HG03097 (cell line): ENCODE data around the gene CCDC9B.

ENCODE experiments used
- ATAC-seq: cut with Tn5 transposase; IDR thresholded peaks from one replicate; pipeline ENCODE4 v1.9.1; 2021; ENCODE audit not compliant: unreplicated experiment, low FRiP score

The CCDC9B gene

GRCh38 chr15:40310993-40311392, 29.7 kb downstream of the CCDC9B start:
- no peak for ATAC-seq

GRCh38 chr15:40310001-40310959, 30.5 kb downstream of the CCDC9B start:
- ATAC-seq: no peak

- ATAC-seq: no peak
These were observed 31.3 kb downstream of the CCDC9B start for GRCh38 chr15:40309344-40309862.

GRCh38 chr15:40307421-40308211, 33.1 kb downstream of the CCDC9B start, which contains the start of gene PLCB2:
PLCB2 (minus strand) TSS chr15:40307935; CDS start chr15:40307672, 263 bp downstream.
- peak; percentile 43 for ATAC-seq

- no peak for ATAC-seq
These were observed 33.8 kb downstream of the CCDC9B start for GRCh38 chr15:40306908-40307307.

GRCh38 chr15:40306371-40306770, 34.4 kb downstream of the CCDC9B start:
- ATAC-seq: no peak

- ATAC-seq: no peak
These were observed 35.5 kb downstream of the CCDC9B start for GRCh38 chr15:40305281-40305680.

- ATAC-seq: no peak
These were observed 37.2 kb downstream of the CCDC9B start for GRCh38 chr15:40303576-40303975.

GRCh38 chr15:40302981-40303380, 37.8 kb downstream of the CCDC9B start:
- no peak for ATAC-seq

GRCh38 chr15:40302288-40302886, 38.4 kb downstream of the CCDC9B start:
- no peak for ATAC-seq

- no peak for ATAC-seq
These were observed 39.1 kb downstream of the CCDC9B start for GRCh38 chr15:40301467-40302179.

- ATAC-seq: no peak
These were observed 40.0 kb downstream of the CCDC9B start for GRCh38 chr15:40300771-40301170.

GRCh38 chr15:40300367-40300766, 40.4 kb downstream of the CCDC9B start:
- no peak for ATAC-seq

- no peak for ATAC-seq
These were observed 42.4 kb downstream of the CCDC9B start for GRCh38 chr15:40298216-40298935.

- no peak for ATAC-seq
These were observed 43.4 kb downstream of the CCDC9B start for GRCh38 chr15:40297356-40297755.

- ATAC-seq: no peak
These were observed 44.0 kb downstream of the CCDC9B start for GRCh38 chr15:40296561-40297230.

GRCh38 chr15:40295877-40296560, 44.7 kb downstream of the CCDC9B start:
- ATAC-seq: no peak

GRCh38 chr15:40295297-40295696, 45.4 kb downstream of the CCDC9B start:
- no peak for ATAC-seq
